IMR-90 (cell line): Measurements from ENCODE around the gene ZNF416. TPM values are rescaled to one million over a fixed set of nuclear protein-coding genes. Genes with fewer than 3 reads are reported as not detected.

ENCODE experiments used
- ATAC-seq: fragments of 200-7000 bp; cut with Tn5 transposase; 2 replicates; pipeline ENCODE4 v1.9.1; 2020; ENCODE audit warnings: low read depth, mild to moderate bottlenecking, moderate library complexity
- BruUV-seq: library from RNA; stranded (reverse); fragments of 400-500 nt; replicated peaks from 2 replicates; lab custom pipeline; 2021; lab: Mats Ljungman, UMichigan
- CTCF ChIA-PET: fragments of 300-600 bp; formaldehyde crosslinking; extraction: SDS; loops from one replicate; lab custom pipeline; 2021; ENCODE audit warnings: antibody characterized with exemption; lab: Yijun Ruan, JAX
- POLR2A ChIA-PET: fragments of 300-600 bp; sonication (Branson Sonifier 250); formaldehyde crosslinking; loops from one replicate; lab custom pipeline; 2022; ENCODE audit warnings: antibody characterized with exemption; ENCODE audit not compliant: unreplicated experiment; lab: Charles Lee
- DNase-seq: peaks from one replicate; pipeline ENCODE4 v3.0.0; 2013
- H2AFZ ChIP-seq: replicated peaks from 2 replicates; pipeline ENCODE3; 2013; ENCODE audit warnings: low read length, mild to moderate bottlenecking; ENCODE audit not compliant: poor library complexity
- H2AK5ac ChIP-seq: 2 replicates; pipeline ENCODE4 v1.6.1; 2013; ENCODE audit warnings: low read depth, low read length, inconsistent platforms
- H2AK9ac ChIP-seq: replicated peaks from 2 replicates; pipeline ENCODE3; 2013; ENCODE audit warnings: mild to moderate bottlenecking, low read depth, low read length, moderate library complexity; ENCODE audit not compliant: poor library complexity
- H2BK120ac ChIP-seq: 2 replicates; pipeline ENCODE4 v1.6.1; 2013; ENCODE audit warnings: low read depth, low read length, inconsistent platforms
- H2BK15ac ChIP-seq: 3 replicates; pipeline ENCODE4 v1.6.1; 2013; ENCODE audit warnings: low read depth, low read length, inconsistent platforms
- H2BK20ac ChIP-seq: 2 replicates; pipeline ENCODE4 v1.6.1; 2013; ENCODE audit warnings: low read depth, mild to moderate bottlenecking, inconsistent platforms, low read length, moderate library complexity
- H2BK5ac ChIP-seq: 2 replicates; pipeline ENCODE4 v1.6.1; 2013; ENCODE audit warnings: mild to moderate bottlenecking, low read depth, low read length, inconsistent platforms; ENCODE audit not compliant: poor library complexity, severe bottlenecking
- H3K14ac ChIP-seq: replicated peaks from 2 replicates; pipeline ENCODE4 v1.6.1; 2013; ENCODE audit warnings: low read depth, low read length, inconsistent platforms
- H3K18ac ChIP-seq: 2 replicates; pipeline ENCODE4 v1.6.1; 2013; ENCODE audit warnings: low read depth, low read length, control low read depth
- H3K23ac ChIP-seq: 2 replicates; pipeline ENCODE4 v1.6.1; 2013; ENCODE audit warnings: low read depth, low read length, inconsistent platforms
- H3K27ac ChIP-seq: 2 replicates; pipeline ENCODE4 v1.5.1; 2013; ENCODE audit warnings: mild to moderate bottlenecking, control low read depth, low read length; ENCODE audit not compliant: insufficient read depth
- H3K27me3 ChIP-seq: 2 replicates; pipeline ENCODE4 v1.6.1; 2013; ENCODE audit warnings: low read length; ENCODE audit not compliant: control insufficient read depth, insufficient read depth
- H3K36me3 ChIP-seq: 2 replicates; pipeline ENCODE4 v1.6.1; 2013; ENCODE audit warnings: low read length, mixed read lengths; ENCODE audit not compliant: control insufficient read depth, insufficient read depth
- H3K4ac ChIP-seq: 2 replicates; pipeline ENCODE4 v1.6.1; 2013; ENCODE audit warnings: low read depth, low read length, inconsistent platforms
- H3K4me1 ChIP-seq: 2 replicates; pipeline ENCODE4 v1.6.1; 2013; ENCODE audit warnings: low read length, mixed read lengths; ENCODE audit not compliant: control insufficient read depth, insufficient read depth
- H3K4me2 ChIP-seq: 2 replicates; pipeline ENCODE4 v1.6.1; 2013; ENCODE audit warnings: low read depth, mild to moderate bottlenecking, control low read depth, low read length, moderate library complexity
- H3K4me3 ChIP-seq: 2 replicates; pipeline ENCODE4 v1.5.1; 2013; ENCODE audit warnings: low read depth, mild to moderate bottlenecking, control low read depth, low read length, moderate library complexity; ENCODE audit not compliant: insufficient read depth
- H3K56ac ChIP-seq: 2 replicates; pipeline ENCODE4 v1.6.1; 2013; ENCODE audit warnings: low read length, inconsistent platforms; ENCODE audit not compliant: insufficient read depth; ENCODE audit errors: extremely low read depth
- H3K79me1 ChIP-seq, 2 experiments: 2 replicates each; pipeline ENCODE4 v1.6.1; 2013; ENCODE audit warnings: low read length in 2 of 2, inconsistent platforms in 1 of 2, low read depth in 1 of 2
- H3K9ac ChIP-seq: 2 replicates; pipeline ENCODE4 v1.6.1; 2013; ENCODE audit warnings: low read depth, low read length, control low read depth
- H3K9me1 ChIP-seq: 2 replicates; pipeline ENCODE4 v1.6.1; 2013; ENCODE audit warnings: low read length, inconsistent platforms; ENCODE audit not compliant: insufficient read depth
- H3K9me3 ChIP-seq: 2 replicates; pipeline ENCODE4 v1.6.1; 2013; ENCODE audit warnings: low read length; ENCODE audit not compliant: control insufficient read depth, insufficient read depth
- H4K20me1 ChIP-seq: 2 replicates; pipeline ENCODE4 v1.6.1; 2013; ENCODE audit warnings: low read length, inconsistent platforms; ENCODE audit not compliant: insufficient read depth
- H4K5ac ChIP-seq: 2 replicates; pipeline ENCODE4 v1.6.1; 2013; ENCODE audit warnings: mild to moderate bottlenecking, low read depth, low read length, control low read depth
- H4K8ac ChIP-seq, 2 experiments: 2 replicates each; pipeline ENCODE4 v1.6.1; 2013; ENCODE audit warnings: low read depth in 2 of 2, low read length in 2 of 2, control low read depth in 1 of 2, inconsistent platforms in 1 of 2
- H4K91ac ChIP-seq: 2 replicates; pipeline ENCODE4 v1.6.1; 2013; ENCODE audit warnings: low read depth, low read length, inconsistent platforms; ENCODE audit not compliant: insufficient read depth
- BHLHE40 ChIP-seq: fragments of 150-350 bp; IDR thresholded peaks from 2 replicates; pipeline ENCODE4 v1.6.1; 2016; ENCODE audit warnings: mild to moderate bottlenecking, low read depth, low read length
- MAZ ChIP-seq: IDR thresholded peaks from 2 replicates; pipeline ENCODE4 v1.6.1; 2012; ENCODE audit warnings: low read depth, mild to moderate bottlenecking, low read length, improper control_type of control experiment, moderate library complexity, borderline replicate concordance
- RAD21 ChIP-seq: IDR thresholded peaks from 2 replicates; pipeline ENCODE4 v1.6.1; 2012; ENCODE audit warnings: low read length, improper control_type of control experiment
- WGBS, 2 experiments: methylation state at CpG; one replicate each; pipeline versions ENCODE4 v1.1.5 to v1.1.7; 2013; ENCODE audit warnings: missing lambda C conversion rate in 2 of 2; ENCODE audit not compliant: insufficient read length in 1 of 2; ENCODE audit errors: extremely low coverage in 2 of 2; 5-methylcytosine and 5-hydroxymethylcytosine counted together
- dilution Hi-C: fragments of 300-500 bp; cut with HindIII; formaldehyde crosslinking; loops from one replicate; pipeline ENCODE4 v1.14.3; 2018; ENCODE audit warnings: low sequenced_read_pairs; ENCODE audit not compliant: unreplicated experiment
- in situ Hi-C: fragments of 300-500 bp; cut with MboI; formaldehyde crosslinking; loops from 3 replicates; pipeline ENCODE4 v1.14.3; 2019; ENCODE audit warnings: low sequenced_read_pairs, inconsistent platforms, mixed read lengths
- intact Hi-C: fragments of 100-400 bp; cut with micrococcal nuclease; formaldehyde crosslinking; loops from 2 replicates; pipeline ENCODE4 v1.10.0; 2022
- polyA plus RNA-seq, 3 experiments: library from polyadenylated mRNA; depleted of rRNA; stranded (reverse); fragments of >200 nt; gene quantifications; 2 replicates each; pipeline ENCODE4 v1.2.3, GENCODE V29; 2012; ENCODE audit warnings: low replicate concordance in 1 of 3
- total RNA-seq: library from RNA; depleted of rRNA; stranded (reverse); fragments of >200 nt; gene quantifications from 2 replicates; pipeline ENCODE4 v1.2.3, GENCODE V29; 2012

The ZNF416 gene
- total and polyA plus RNA-seq, 2 of the 4 experiments (the other 2 are of a cell fraction): 2.6 to 8.1 TPM

- POLR2A ChIA-PET: no interaction called here
- no peak overlapping the region for H2BK20ac ChIP-seq
- no peak overlapping the region for H3K4ac ChIP-seq
- H3K14ac ChIP-seq: no peak overlapping the region
- no peak overlapping the region for H4K91ac ChIP-seq
- no peak overlapping the region for H3K4me3 ChIP-seq
- no peak overlapping the region for H3K56ac ChIP-seq
- no peak overlapping the region for H4K5ac ChIP-seq
- ATAC-seq: no peak
- H3K9ac ChIP-seq: no peak overlapping the region
- intact Hi-C loops (no loop called here), in situ Hi-C loops (no loop called here), dilution Hi-C loops (no loop called here)
- no peak overlapping the region for H2AK5ac ChIP-seq
- no peak overlapping the region for H3K27ac ChIP-seq
- peaks cover 4 to 15% of the 10 kb centered on the region in 2 experiments; a peak in 3 of 4 replicates for H3K79me1 ChIP-seq
- H4K20me1 ChIP-seq: peaks cover 4% of the 10 kb centered on the region; the same call in 1 of the 2 replicates
- no peaks in the 10 kb centered on the region for H3K27me3 ChIP-seq
- no peak overlapping the region for H2BK120ac ChIP-seq
- no peak overlapping the region for H4K8ac ChIP-seq
- peaks cover 74% of the 10 kb centered on the region for H3K9me3 ChIP-seq
- H2BK15ac ChIP-seq: no peak overlapping the region
- H3K9me1 ChIP-seq: no peaks in the 10 kb centered on the region
- BruUV-seq: no TSS peak
- no peak overlapping the region for H2AK9ac ChIP-seq
- DNase-seq: no peak
- TF ChIP-seq BHLHE40 (no peak), RAD21 (no peak), MAZ (no peak)
- no peak overlapping the region for H2AFZ ChIP-seq
- no CpG with 5 or more reads among the region's 1 CpG for whole genome bisulfite sequencing, 2 experiments
- CTCF ChIA-PET: no interaction called here
- no peak overlapping the region for H3K4me2 ChIP-seq
- no peak overlapping the region for H2BK5ac ChIP-seq
- peaks cover 67% of the 10 kb centered on the region for H3K36me3 ChIP-seq
- H3K23ac ChIP-seq: no peak overlapping the region
- H3K4me1 ChIP-seq: no peaks in the 10 kb centered on the region
- no peak overlapping the region for H3K18ac ChIP-seq
These were observed 32.2 kb downstream of the ZNF416 start for GRCh38 chr19:57546513-57546912.
